ENCODE data around the gene DPP3. TPM values are rescaled to one million over a fixed set of nuclear protein-coding genes. Genes with fewer than 3 reads are reported as not detected.
"Not testable (repeated sequence)": the region's sequence is repeated elsewhere in the genome, so short reads cannot be mapped to it uniquely, and the experiment has no call there.

Gene DPP3
- total RNA-seq, 4 donors from 2014 or later: 11.5 to 35.3 (median 22.4) TPM

DNA sequence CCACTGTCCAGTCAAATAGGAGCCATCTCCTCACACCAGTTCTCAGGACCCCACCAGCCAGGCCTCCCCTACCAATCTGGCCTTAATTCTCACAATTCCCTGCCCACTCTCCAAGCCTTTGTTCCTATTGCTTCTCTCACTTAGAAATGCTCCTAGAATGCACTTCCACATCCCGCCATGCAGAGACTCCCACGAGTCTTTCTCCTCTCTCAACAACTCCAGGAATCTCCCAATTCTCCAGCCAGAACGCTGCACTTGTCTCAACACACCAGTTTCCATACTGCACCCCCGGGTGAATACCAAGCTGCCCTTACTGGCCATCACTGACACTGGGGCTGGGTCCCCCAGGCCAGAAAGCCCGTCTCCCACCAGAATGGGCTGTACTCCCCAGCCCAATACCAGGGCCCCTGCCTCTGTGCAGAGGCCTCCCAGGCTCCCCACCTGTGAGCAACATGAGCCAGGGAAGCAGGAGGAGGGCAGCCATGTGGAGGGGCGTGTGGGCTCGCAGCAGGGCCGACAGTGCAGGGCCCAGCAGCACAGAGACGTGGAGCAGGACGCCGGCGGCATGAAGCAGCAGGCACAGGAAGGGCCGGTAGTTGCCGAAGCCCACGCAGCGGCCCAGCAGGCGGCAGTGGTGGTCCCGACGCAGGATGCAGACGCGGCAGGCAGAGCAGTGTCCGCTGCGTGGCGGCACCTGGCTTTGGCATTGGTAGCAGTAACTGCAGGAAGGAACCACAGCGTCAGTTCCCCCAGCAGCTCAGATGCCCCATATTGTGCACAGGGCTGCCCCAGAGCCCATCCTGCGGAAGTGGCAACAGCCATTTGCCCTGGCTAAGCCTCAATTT lies 63.3 kb downstream of the DPP3 start:
- WGBS, 2 donors (ENCODE audit: low coverage in 1 of 2): 25 to 31% methylated on average over 3 to 13 of the region's 26 CpGs

DNA sequence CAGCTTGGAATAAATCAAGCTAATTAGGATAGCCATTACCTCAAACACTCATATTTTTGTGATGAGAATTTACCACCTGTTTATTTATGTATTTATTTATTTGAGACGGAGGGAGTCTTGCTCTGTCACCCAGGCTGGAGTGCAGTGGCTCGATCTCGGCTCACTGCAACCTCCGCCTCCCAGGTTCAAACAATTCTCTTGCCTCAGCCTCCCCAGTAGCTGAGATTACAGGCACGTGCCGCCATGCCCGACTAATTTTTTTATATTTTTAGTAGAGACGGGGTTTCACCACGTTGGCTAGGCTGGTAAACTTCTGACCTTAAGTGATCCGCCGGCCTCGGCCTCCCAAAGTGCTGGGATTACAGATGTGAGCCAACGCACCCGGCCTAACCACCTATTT lies 64.7 kb downstream of the DPP3 start:
- Histone ChIP-seq H3K4me3 (peak overlapping the region; percentile 84 to 91), H3K4me1 (peaks cover 3 to 58% (median 18%) of the 10 kb centered on the region in 3 donors), H3K27ac (peak overlapping the region in 1 of 4 donors; percentile 87), H3K36me3 (peaks cover 0 to 39% of the 10 kb centered on the region in 2 donors)
- 71 to 73% methylated on average over 10 to 14 of the region's 14 CpGs for WGBS, 2 donors (ENCODE audit: low coverage in 1 of 2)
- not testable (repeated sequence) for ATAC-seq, H3K27me3 ChIP-seq, H3K9me3 ChIP-seq

More for the DNA sequence above, 63.3 kb downstream of the DPP3 start:
- no peak overlapping the region for H3K4me3 ChIP-seq
- no peak for ATAC-seq
- peak overlapping the region in 3 of 4 donors; percentile 11 to 22 (median 11) for H3K27ac ChIP-seq
- no peaks in the 10 kb centered on the region for H3K9me3 ChIP-seq
- TF ChIP-seq CTCF (IDR thresholded peaks at IDR 0.05): peak in 3 of 4 experiments; percentile 21 to 60 (median 46)
- TF ChIP-seq EP300 (IDR thresholded peaks at IDR 0.05): no peak
- H3K27me3 ChIP-seq: no peaks in the 10 kb centered on the region
- peaks cover 3 to 58% (median 18%) of the 10 kb centered on the region in 3 donors for H3K4me1 ChIP-seq
- H3K36me3 ChIP-seq: peaks cover 0 to 53% of the 10 kb centered on the region in 2 donors

GRCh38 chr11:66545701-66546367 lies 65.6 kb downstream of the DPP3 start, which contains the start of gene ZDHHC24:
ZDHHC24 (minus strand) TSS chr11:66546048; CDS start chr11:66546003, 45 bp downstream.
- H3K9me3 ChIP-seq: no peaks in the 10 kb centered on the region
- peak; percentile 97 for ATAC-seq
- H3K27ac ChIP-seq: peak within 1 kb of the TSS; percentile 57 to 87 (median 84)
- H3K27me3 ChIP-seq: no peaks in the 10 kb centered on the region
- peak within 1 kb of the TSS; percentile 84 to 91 for H3K4me3 ChIP-seq
- H3K4me1 ChIP-seq: peaks cover 3 to 58% (median 18%) of the 10 kb centered on the region in 3 donors
- TF ChIP-seq POLR2A (IDR thresholded peaks at IDR 0.05) (peak; percentile 54 to 59), EP300 (IDR thresholded peaks at IDR 0.05) (no peak), CTCF (IDR thresholded peaks at IDR 0.05) (no peak), POLR2AphosphoS5 (IDR thresholded peaks at IDR 0.05) (peak; percentile 71)
- peaks cover 0 to 30% of the 10 kb centered on the region in 2 donors for H3K36me3 ChIP-seq
- 0% methylated on average over 1 of the region's 71 CpGs; no CpG with 5 or more reads in 1 of the 2 donors for WGBS, 2 donors (ENCODE audit: low coverage in 1 of 2)

- peaks cover 3 to 58% (median 18%) of the 10 kb centered on the region in 3 donors for H3K4me1 ChIP-seq
- ATAC-seq: peak; percentile 26
- peaks cover 0 to 23% of the 10 kb centered on the region in 2 donors for H3K36me3 ChIP-seq
- H3K27ac ChIP-seq: peak within 1 kb of the TSS; percentile 57 to 87 (median 84)
- TF ChIP-seq POLR2A (IDR thresholded peaks at IDR 0.05) (no peak), CTCF (IDR thresholded peaks at IDR 0.05) (no peak), EP300 (IDR thresholded peaks at IDR 0.05) (no peak), POLR2AphosphoS5 (IDR thresholded peaks at IDR 0.05) (no peak)
- no peaks in the 10 kb centered on the region for H3K27me3 ChIP-seq
- 0 to 5% methylated on average over 4 to 7 of the region's 37 CpGs for WGBS, 2 donors (ENCODE audit: low coverage in 1 of 2)
- no peaks in the 10 kb centered on the region for H3K9me3 ChIP-seq
- peak within 1 kb of the TSS; percentile 84 to 91 for H3K4me3 ChIP-seq
Observed at GRCh38 chr11:66546368-66546965, 66.2 kb downstream of the DPP3 start, which contains the start of gene ACTN3. ACTN3 (plus strand) TSS chr11:66546903; CDS start chr11:66546938, 35 bp downstream.

Data from gastroesophageal sphincter (tissue), 4 donors.